ENCODE data around the gene USP40.

Gene USP40

GRCh38 chr2:233428438-233428837 is 138.1 kb downstream of the USP40 start:
- DNase-seq (ENCODE audit: low read depth, low spot score) = no peak

- DNase-seq (ENCODE audit: low read depth, low spot score) = no peak
Measured at GRCh38 chr2:233428008-233428407, 138.6 kb downstream of the USP40 start.

- DNase-seq (ENCODE audit: low read depth, low spot score) = no peak
Measured at GRCh38 chr2:233426619-233427342, 139.8 kb downstream of the USP40 start.

Measured in iPS DF 19.7 (cell line).